ENCODE results near the gene ASTN2.

DNA sequence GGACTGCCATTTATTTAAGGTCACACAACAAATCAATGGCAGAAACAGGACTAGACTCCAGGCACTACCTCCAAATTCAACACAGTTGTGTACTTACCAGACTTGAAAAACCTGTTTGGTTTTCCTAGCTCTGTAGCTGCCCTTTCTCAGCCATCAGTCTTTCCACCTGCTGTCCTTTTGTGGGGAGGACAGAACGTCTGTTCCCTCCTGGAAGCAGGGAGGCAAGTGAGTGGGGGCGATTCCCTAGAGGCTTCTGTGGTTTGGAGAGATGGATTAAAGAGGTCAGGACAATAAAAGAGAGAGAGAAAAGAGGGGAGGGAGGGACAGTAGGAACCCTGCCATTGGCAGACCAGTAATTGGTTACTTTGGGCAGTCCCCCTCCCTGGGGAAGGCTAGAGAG is 14.7 kb downstream of the ASTN2 start:
- TF ChIP-seq, protein P1, sequence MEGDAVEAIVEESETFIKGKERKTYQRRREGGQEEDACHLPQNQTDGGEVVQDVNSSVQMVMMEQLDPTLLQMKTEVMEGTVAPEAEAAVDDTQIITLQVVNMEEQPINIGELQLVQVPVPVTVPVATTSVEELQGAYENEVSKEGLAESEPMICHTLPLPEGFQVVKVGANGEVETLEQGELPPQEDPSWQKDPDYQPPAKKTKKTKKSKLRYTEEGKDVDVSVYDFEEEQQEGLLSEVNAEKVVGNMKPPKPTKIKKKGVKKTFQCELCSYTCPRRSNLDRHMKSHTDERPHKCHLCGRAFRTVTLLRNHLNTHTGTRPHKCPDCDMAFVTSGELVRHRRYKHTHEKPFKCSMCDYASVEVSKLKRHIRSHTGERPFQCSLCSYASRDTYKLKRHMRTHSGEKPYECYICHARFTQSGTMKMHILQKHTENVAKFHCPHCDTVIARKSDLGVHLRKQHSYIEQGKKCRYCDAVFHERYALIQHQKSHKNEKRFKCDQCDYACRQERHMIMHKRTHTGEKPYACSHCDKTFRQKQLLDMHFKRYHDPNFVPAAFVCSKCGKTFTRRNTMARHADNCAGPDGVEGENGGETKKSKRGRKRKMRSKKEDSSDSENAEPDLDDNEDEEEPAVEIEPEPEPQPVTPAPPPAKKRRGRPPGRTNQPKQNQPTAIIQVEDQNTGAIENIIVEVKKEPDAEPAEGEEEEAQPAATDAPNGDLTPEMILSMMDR (IDR thresholded peaks at IDR 0.05), result no peak
- no peak for TF ChIP-seq POLR2A (IDR thresholded peaks at IDR 0.05)

Data from Peyer's patch (tissue), 4 donors.